OCI-LY1 (cell line): ENCODE data around the gene SMYD3.

Experiments
- H2AFZ ChIP-seq: fragments of 200-600 bp; sonication (generic), shearing (Covaris generic); 2 replicates; pipeline ENCODE4 v1.6.0; 2014; ENCODE audit warnings: antibody characterized with exemption, mild to moderate bottlenecking, low read length
- H3F3A ChIP-seq: fragments of 200-600 bp; sonication (generic), shearing (Covaris generic); 2 replicates; pipeline ENCODE4 v1.6.0; 2014; ENCODE audit warnings: mild to moderate bottlenecking, antibody characterized with exemption, low read length, moderate library complexity; ENCODE audit not compliant: insufficient read depth
- H3K27ac ChIP-seq: fragments of 200-600 bp; sonication (generic); 2 replicates; pipeline ENCODE4 v1.5.1; 2014; ENCODE audit warnings: low read length, mixed run types, mild to moderate bottlenecking, low read depth; ENCODE audit not compliant: poor library complexity, severe bottlenecking
- H3K27me3 ChIP-seq: fragments of 200-600 bp; sonication (generic); 2 replicates; pipeline ENCODE4 v1.6.0; 2014; ENCODE audit warnings: antibody characterized with exemption, mild to moderate bottlenecking, low read length, moderate library complexity; ENCODE audit not compliant: insufficient read depth
- H3K36me3 ChIP-seq: fragments of 200-600 bp; sonication (generic); 2 replicates; pipeline ENCODE4 v1.6.1; 2014; ENCODE audit warnings: mild to moderate bottlenecking, antibody characterized with exemption, low read length, moderate library complexity, mixed read lengths; ENCODE audit not compliant: insufficient read depth
- H3K4me1 ChIP-seq: fragments of 200-600 bp; sonication (generic); 2 replicates; pipeline ENCODE4 v1.5.1; 2014; ENCODE audit warnings: mild to moderate bottlenecking, low read length, moderate library complexity; ENCODE audit not compliant: insufficient read depth, severe bottlenecking
- H3K4me2 ChIP-seq: fragments of 200-600 bp; sonication (generic), shearing (Covaris generic); 2 replicates; pipeline ENCODE4 v1.6.1; 2014; ENCODE audit warnings: low read length
- H3K4me3 ChIP-seq: fragments of 200-600 bp; sonication (generic); 2 replicates; pipeline ENCODE4 v1.5.1; 2014; ENCODE audit warnings: low read length, low read depth, mild to moderate bottlenecking, mixed read lengths; ENCODE audit not compliant: poor library complexity, severe bottlenecking
- H3K79me2 ChIP-seq: fragments of 200-600 bp; shearing (Covaris generic); 2 replicates; pipeline ENCODE4 v1.6.1; 2016; ENCODE audit warnings: mixed run types, low read length, mixed read lengths; ENCODE audit not compliant: insufficient read depth
- H3K9ac ChIP-seq: fragments of 200-600 bp; sonication (generic), shearing (Covaris generic); 2 replicates; pipeline ENCODE4 v1.6.1; 2014; ENCODE audit warnings: mild to moderate bottlenecking, low read length, mixed read lengths
- H3K9me2 ChIP-seq: fragments of 200-600 bp; sonication (generic), shearing (Covaris generic); 2 replicates; pipeline ENCODE4 v1.6.1; 2014; ENCODE audit warnings: low read depth, mild to moderate bottlenecking, low read length, mixed read lengths
- H3K9me3 ChIP-seq: fragments of 200-600 bp; shearing (Covaris generic); 2 replicates; pipeline ENCODE4 v1.6.1; 2014; ENCODE audit warnings: low read length, mixed read lengths
- H4K20me1 ChIP-seq: fragments of 200-600 bp; sonication (generic), shearing (Covaris generic); 2 replicates; pipeline ENCODE4 v1.6.0; 2016; ENCODE audit warnings: mild to moderate bottlenecking, low read length; ENCODE audit not compliant: insufficient read depth
- EZH2 ChIP-seq: fragments of 200-600 bp; sonication (generic), shearing (Covaris generic); IDR thresholded peaks from 2 replicates; pipeline ENCODE4 v1.8.0; 2017; ENCODE audit warnings: borderline replicate concordance, mixed run types, mild to moderate bottlenecking, antibody characterized with exemption, low read length, moderate library complexity, mixed read lengths
- TF ChIP-seq, protein P1 (sequence below): fragments of 200-600 bp; sonication (generic), shearing (Covaris generic); IDR thresholded peaks from 2 replicates; pipeline ENCODE4 v1.5.1; 2017; ENCODE audit warnings: mild to moderate bottlenecking, antibody characterized with exemption, low read length, moderate library complexity, mixed read lengths

SMYD3 gene

DNA sequence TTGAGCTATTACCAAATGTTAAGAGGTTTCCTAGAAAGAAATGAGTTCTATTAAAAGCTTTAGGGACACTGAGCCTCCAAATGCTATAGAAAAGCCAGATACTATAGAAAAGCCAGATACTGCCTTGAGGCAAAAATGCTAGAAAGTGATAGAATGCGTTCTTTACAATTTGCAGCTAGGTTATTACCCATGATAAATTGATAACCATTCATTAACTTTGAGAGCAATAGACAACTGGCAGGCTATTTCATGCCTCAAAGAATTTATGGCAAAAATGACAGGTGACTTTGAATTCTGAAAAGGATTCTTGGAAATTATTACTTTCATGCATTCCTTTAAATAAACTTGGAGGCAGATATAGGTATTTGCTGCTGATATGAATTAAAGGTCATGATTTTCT lies 51.6 kb downstream of the SMYD3 start:
- peaks cover 15% of the 10 kb centered on the region; the same call in 1 of the 2 replicates for H3K79me2 ChIP-seq
- no peak overlapping the region for H3K4me2 ChIP-seq
- H4K20me1 ChIP-seq: no peaks in the 10 kb centered on the region
- H2AFZ ChIP-seq: no peak overlapping the region
- no peaks in the 10 kb centered on the region for H3K27me3 ChIP-seq
- no peaks in the 10 kb centered on the region for H3K9me2 ChIP-seq
- H3K36me3 ChIP-seq: no peaks in the 10 kb centered on the region
- no peaks in the 10 kb centered on the region for H3K4me1 ChIP-seq
- no peak overlapping the region for H3K27ac ChIP-seq
- TF ChIP-seq, protein P1, sequence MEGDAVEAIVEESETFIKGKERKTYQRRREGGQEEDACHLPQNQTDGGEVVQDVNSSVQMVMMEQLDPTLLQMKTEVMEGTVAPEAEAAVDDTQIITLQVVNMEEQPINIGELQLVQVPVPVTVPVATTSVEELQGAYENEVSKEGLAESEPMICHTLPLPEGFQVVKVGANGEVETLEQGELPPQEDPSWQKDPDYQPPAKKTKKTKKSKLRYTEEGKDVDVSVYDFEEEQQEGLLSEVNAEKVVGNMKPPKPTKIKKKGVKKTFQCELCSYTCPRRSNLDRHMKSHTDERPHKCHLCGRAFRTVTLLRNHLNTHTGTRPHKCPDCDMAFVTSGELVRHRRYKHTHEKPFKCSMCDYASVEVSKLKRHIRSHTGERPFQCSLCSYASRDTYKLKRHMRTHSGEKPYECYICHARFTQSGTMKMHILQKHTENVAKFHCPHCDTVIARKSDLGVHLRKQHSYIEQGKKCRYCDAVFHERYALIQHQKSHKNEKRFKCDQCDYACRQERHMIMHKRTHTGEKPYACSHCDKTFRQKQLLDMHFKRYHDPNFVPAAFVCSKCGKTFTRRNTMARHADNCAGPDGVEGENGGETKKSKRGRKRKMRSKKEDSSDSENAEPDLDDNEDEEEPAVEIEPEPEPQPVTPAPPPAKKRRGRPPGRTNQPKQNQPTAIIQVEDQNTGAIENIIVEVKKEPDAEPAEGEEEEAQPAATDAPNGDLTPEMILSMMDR: no peak
- TF ChIP-seq EZH2: no peak
- H3K9me3 ChIP-seq: no peaks in the 10 kb centered on the region
- no peak overlapping the region for H3K4me3 ChIP-seq
- no peak overlapping the region for H3K9ac ChIP-seq
- H3F3A ChIP-seq: no peaks in the 10 kb centered on the region

DNA sequence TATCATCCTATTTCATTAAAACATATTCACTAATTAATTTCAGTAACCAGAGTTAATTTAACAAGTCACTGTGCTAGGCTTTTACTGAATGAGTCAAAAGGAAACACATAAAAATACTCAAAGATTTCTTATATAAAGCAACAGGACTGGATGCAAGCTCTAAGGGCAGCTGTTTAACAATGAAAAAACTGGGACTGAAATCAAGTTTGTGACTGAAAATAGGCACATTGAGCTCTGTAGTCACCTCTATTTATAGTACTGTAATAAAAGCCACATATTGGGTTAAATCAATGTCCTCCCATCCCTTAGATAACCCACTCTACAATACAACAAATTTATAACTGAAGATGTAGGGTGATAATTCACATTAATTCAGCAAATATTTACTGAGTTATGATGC lies 52.4 kb downstream of the SMYD3 start:
- H3K9me2 ChIP-seq: no peaks in the 10 kb centered on the region
- H3K4me1 ChIP-seq: no peaks in the 10 kb centered on the region
- no peaks in the 10 kb centered on the region for H4K20me1 ChIP-seq
- peaks cover 15% of the 10 kb centered on the region; the same call in 1 of the 2 replicates for H3K79me2 ChIP-seq
- H3K36me3 ChIP-seq: no peaks in the 10 kb centered on the region
- H3F3A ChIP-seq: no peaks in the 10 kb centered on the region
- no peak overlapping the region for H2AFZ ChIP-seq
- no peaks in the 10 kb centered on the region for H3K9me3 ChIP-seq
- no peak for TF ChIP-seq EZH2
- TF ChIP-seq, protein P1: no peak
- H3K9ac ChIP-seq: no peak overlapping the region
- H3K27ac ChIP-seq: no peak overlapping the region
- no peak overlapping the region for H3K4me2 ChIP-seq
- no peak overlapping the region for H3K4me3 ChIP-seq
- H3K27me3 ChIP-seq: no peaks in the 10 kb centered on the region

DNA sequence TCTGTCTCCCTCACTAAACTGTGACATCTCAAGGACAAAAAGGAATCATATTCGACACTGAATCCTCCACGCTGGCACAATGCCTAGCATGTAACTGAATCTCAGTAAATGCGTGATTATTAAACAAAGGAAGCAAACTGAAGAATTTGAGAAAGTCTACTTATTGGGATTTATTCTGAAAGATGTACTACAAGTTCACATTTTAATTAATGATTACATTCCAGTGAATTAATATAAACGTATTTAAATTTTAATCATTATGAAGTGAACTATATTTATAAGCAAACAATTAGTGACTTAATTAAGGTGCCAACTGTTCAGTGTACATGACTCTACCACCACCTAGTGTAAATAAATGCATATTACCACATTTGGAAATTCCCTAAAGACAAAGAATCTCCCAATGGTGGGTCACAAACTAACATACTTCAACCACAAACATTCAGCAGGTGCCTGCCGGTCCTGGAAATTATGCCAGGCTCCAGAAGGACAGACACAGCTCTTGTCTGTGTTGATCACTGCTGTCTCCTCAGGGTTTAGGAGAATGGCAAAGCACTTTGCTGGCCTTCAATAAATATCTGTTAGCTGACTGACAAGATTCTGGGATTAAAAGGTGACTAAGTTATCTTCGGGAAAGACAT lies 56.3 kb downstream of the SMYD3 start:
- no peak overlapping the region for H3K27ac ChIP-seq
- H3K9ac ChIP-seq: no peak overlapping the region
- no peak overlapping the region for H2AFZ ChIP-seq
- TF ChIP-seq, protein P1: peak; percentile 66
- TF ChIP-seq EZH2: no peak
- H3F3A ChIP-seq: no peaks in the 10 kb centered on the region
- no peak overlapping the region for H3K4me2 ChIP-seq
- H3K9me2 ChIP-seq: no peaks in the 10 kb centered on the region
- H3K4me1 ChIP-seq: no peaks in the 10 kb centered on the region
- H3K79me2 ChIP-seq: peaks cover 25% of the 10 kb centered on the region
- 0 out of 2 replicates have a peak, but pooled peaks cover 2% of the 10 kb centered on the region for H4K20me1 ChIP-seq
- H3K9me3 ChIP-seq: no peaks in the 10 kb centered on the region
- no peak overlapping the region for H3K4me3 ChIP-seq
- no peaks in the 10 kb centered on the region for H3K27me3 ChIP-seq
- H3K36me3 ChIP-seq: no peaks in the 10 kb centered on the region
